K562 (cell line): ENCODE measurements around the gene RIIAD1. TPM values are rescaled to one million over a fixed set of nuclear protein-coding genes. Genes with fewer than 3 reads are reported as not detected.

Source experiments
- GTF2E2 ChIP-seq: fragments of 200-800 bp; sonication (Bioruptor generic); IDR thresholded peaks from 2 replicates; pipeline ENCODE4 v1.6.1; 2016; ENCODE audit warnings: missing genetic modification characterization, missing compliant biosample characterization
- HDAC3 ChIP-seq: fragments of 450-650 bp; IDR thresholded peaks from 2 replicates; pipeline ENCODE4 v1.6.1; 2018; ENCODE audit warnings: borderline replicate concordance, mild to moderate bottlenecking, moderate library complexity; ENCODE audit not compliant: partially characterized antibody
- PHTF2 ChIP-seq: fragments of 250-450 bp; sonication (Bioruptor Pico); IDR thresholded peaks from 2 replicates; pipeline ENCODE4 v1.5.0; 2021; ENCODE audit warnings: mild to moderate bottlenecking
- ZNF408 ChIP-seq: fragments of 250-450 bp; sonication (Bioruptor Pico); IDR thresholded peaks from 2 replicates; pipeline ENCODE4 v1.4.0; 2020; ENCODE audit warnings: low read depth, mild to moderate bottlenecking, moderate library complexity
- ZNF561 ChIP-seq: fragments of 450-650 bp; formaldehyde crosslinking; conservative IDR thresholded peaks from 2 replicates; pipeline ENCODE4 v1.4.0; 2020; ENCODE audit warnings: mild to moderate bottlenecking, moderate library complexity
- polyA plus RNA-seq, 8 experiments: library from polyadenylated mRNA; depleted of rRNA in 4 of 8; stranded (reverse) in 5 of 8; unstranded in 3 of 8; fragments of >200 nt; fragmentation: Nextera tagmentation in 2 of 8; fragmentation: Illumina TruSeq in 1 of 8; extraction: Ambion mirVana in 2 of 8; extraction: Trizol in 1 of 8; gene quantifications; 2 replicates each; pipeline versions ENCODE4 v1.2.1 to v1.2.3, GENCODE V29; 2011 to 2014; ENCODE audit warnings: inconsistent platforms in 1 of 8, missing spikeins in 1 of 8
- total RNA-seq, 7 experiments: library from RNA; depleted of rRNA in 6 of 7; stranded (reverse); fragments of >200 nt in 6 of 7; fragmentation: Illumina TruSeq in 2 of 7; extraction: Trizol in 2 of 7; gene quantifications; 2 replicates each; pipeline versions ENCODE4 v1.2.1 to v1.2.3, GENCODE V29; 2011 to 2021; ENCODE audit warnings: low replicate concordance in 1 of 7
- TF ChIP-seq, protein P1 (sequence below): fragments of 450-650 bp; IDR thresholded peaks from 2 replicates; pipeline ENCODE4 v1.6.1; 2016; ENCODE audit warnings: mild to moderate bottlenecking, moderate library complexity
- TF ChIP-seq, protein P2 (sequence below): sonication (generic); formaldehyde crosslinking; IDR thresholded peaks from 2 replicates; pipeline ENCODE4 v1.8.1; 2023; ENCODE audit warnings: mild to moderate bottlenecking, missing genetic modification reagents
- TF ChIP-seq, protein P3 (sequence below), 3 experiments: IDR thresholded peaks in 2 of 3; conservative IDR thresholded peaks in 1 of 3; 2 replicates each; pipeline ENCODE4 v1.5.1; 2011 to 2012; ENCODE audit warnings: low read length in 3 of 3, mild to moderate bottlenecking in 3 of 3, control low read depth in 2 of 3, improper control_type of control experiment in 1 of 3, inconsistent platforms in 1 of 3, low read depth in 1 of 3, mixed read lengths in 1 of 3, moderate library complexity in 1 of 3; ENCODE audit not compliant: insufficient read depth in 2 of 3
- TF ChIP-seq, protein P4 (sequence below): fragments of 450-650 bp; formaldehyde crosslinking; IDR thresholded peaks from 2 replicates; pipeline ENCODE4 v1.4.0; 2020; ENCODE audit warnings: mild to moderate bottlenecking, moderate library complexity

Gene RIIAD1
- total and polyA plus RNA-seq, 9 of the 15 experiments (the other 6 are each of a cell fraction or from before 2014, with no cell fraction given), result not detected

DNA sequence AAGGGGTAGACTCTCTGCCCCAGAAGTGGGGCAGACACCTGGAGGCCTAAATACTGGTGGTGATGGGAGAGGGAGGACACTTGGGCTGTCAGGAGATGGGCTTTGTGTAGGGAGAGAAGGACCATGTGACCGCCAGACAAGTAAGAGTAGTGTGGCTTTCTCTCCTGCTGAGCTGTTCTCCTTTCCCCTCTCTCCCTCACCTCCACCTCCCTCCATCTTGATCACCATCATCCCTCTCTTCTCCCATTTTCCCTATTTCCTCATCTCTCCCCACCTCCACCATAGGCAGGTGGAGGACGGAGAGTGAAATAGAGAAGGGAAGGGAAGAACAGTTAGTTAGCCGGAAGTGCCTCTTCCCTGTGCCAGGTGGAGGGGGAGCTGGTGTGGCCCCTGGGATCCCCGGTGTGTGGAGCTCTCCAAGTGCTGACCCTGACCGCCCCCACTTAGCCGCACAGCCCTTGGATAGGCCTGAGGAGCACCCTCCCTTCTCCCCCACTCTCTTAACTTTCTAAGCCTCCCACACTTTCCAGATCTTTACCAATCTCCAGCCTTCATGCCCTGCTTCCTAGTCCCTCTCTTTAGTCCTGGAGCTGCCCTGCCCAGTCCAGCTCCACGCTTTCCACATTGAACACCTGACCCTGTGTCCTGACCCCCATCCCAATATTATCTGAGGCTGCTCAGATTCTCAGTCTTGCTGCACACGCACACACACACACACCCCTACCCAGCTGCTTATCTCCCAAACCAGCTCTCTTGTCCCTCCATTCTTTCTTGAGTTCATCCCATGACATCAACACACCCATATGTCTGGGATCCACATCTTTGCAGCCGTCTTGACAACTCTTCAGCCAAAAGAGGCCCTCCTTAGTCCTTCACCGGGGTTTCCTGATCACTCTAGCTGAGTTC is 6.2 kb upstream of the RIIAD1 start (continued):
- TF ChIP-seq, protein P1, sequence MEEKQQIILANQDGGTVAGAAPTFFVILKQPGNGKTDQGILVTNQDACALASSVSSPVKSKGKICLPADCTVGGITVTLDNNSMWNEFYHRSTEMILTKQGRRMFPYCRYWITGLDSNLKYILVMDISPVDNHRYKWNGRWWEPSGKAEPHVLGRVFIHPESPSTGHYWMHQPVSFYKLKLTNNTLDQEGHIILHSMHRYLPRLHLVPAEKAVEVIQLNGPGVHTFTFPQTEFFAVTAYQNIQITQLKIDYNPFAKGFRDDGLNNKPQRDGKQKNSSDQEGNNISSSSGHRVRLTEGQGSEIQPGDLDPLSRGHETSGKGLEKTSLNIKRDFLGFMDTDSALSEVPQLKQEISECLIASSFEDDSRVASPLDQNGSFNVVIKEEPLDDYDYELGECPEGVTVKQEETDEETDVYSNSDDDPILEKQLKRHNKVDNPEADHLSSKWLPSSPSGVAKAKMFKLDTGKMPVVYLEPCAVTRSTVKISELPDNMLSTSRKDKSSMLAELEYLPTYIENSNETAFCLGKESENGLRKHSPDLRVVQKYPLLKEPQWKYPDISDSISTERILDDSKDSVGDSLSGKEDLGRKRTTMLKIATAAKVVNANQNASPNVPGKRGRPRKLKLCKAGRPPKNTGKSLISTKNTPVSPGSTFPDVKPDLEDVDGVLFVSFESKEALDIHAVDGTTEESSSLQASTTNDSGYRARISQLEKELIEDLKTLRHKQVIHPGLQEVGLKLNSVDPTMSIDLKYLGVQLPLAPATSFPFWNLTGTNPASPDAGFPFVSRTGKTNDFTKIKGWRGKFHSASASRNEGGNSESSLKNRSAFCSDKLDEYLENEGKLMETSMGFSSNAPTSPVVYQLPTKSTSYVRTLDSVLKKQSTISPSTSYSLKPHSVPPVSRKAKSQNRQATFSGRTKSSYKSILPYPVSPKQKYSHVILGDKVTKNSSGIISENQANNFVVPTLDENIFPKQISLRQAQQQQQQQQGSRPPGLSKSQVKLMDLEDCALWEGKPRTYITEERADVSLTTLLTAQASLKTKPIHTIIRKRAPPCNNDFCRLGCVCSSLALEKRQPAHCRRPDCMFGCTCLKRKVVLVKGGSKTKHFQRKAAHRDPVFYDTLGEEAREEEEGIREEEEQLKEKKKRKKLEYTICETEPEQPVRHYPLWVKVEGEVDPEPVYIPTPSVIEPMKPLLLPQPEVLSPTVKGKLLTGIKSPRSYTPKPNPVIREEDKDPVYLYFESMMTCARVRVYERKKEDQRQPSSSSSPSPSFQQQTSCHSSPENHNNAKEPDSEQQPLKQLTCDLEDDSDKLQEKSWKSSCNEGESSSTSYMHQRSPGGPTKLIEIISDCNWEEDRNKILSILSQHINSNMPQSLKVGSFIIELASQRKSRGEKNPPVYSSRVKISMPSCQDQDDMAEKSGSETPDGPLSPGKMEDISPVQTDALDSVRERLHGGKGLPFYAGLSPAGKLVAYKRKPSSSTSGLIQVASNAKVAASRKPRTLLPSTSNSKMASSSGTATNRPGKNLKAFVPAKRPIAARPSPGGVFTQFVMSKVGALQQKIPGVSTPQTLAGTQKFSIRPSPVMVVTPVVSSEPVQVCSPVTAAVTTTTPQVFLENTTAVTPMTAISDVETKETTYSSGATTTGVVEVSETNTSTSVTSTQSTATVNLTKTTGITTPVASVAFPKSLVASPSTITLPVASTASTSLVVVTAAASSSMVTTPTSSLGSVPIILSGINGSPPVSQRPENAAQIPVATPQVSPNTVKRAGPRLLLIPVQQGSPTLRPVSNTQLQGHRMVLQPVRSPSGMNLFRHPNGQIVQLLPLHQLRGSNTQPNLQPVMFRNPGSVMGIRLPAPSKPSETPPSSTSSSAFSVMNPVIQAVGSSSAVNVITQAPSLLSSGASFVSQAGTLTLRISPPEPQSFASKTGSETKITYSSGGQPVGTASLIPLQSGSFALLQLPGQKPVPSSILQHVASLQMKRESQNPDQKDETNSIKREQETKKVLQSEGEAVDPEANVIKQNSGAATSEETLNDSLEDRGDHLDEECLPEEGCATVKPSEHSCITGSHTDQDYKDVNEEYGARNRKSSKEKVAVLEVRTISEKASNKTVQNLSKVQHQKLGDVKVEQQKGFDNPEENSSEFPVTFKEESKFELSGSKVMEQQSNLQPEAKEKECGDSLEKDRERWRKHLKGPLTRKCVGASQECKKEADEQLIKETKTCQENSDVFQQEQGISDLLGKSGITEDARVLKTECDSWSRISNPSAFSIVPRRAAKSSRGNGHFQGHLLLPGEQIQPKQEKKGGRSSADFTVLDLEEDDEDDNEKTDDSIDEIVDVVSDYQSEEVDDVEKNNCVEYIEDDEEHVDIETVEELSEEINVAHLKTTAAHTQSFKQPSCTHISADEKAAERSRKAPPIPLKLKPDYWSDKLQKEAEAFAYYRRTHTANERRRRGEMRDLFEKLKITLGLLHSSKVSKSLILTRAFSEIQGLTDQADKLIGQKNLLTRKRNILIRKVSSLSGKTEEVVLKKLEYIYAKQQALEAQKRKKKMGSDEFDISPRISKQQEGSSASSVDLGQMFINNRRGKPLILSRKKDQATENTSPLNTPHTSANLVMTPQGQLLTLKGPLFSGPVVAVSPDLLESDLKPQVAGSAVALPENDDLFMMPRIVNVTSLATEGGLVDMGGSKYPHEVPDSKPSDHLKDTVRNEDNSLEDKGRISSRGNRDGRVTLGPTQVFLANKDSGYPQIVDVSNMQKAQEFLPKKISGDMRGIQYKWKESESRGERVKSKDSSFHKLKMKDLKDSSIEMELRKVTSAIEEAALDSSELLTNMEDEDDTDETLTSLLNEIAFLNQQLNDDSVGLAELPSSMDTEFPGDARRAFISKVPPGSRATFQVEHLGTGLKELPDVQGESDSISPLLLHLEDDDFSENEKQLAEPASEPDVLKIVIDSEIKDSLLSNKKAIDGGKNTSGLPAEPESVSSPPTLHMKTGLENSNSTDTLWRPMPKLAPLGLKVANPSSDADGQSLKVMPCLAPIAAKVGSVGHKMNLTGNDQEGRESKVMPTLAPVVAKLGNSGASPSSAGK, result no peak
- TF ChIP-seq ZNF408 (CRISPR knock-in tag) (no peak), ZNF561 (CRISPR knock-in tag) (no peak), GTF2E2 (tag) (no peak), HDAC3 (peak; percentile 60), PHTF2 (CRISPR knock-in tag) (no peak)
- TF ChIP-seq, protein P2, sequence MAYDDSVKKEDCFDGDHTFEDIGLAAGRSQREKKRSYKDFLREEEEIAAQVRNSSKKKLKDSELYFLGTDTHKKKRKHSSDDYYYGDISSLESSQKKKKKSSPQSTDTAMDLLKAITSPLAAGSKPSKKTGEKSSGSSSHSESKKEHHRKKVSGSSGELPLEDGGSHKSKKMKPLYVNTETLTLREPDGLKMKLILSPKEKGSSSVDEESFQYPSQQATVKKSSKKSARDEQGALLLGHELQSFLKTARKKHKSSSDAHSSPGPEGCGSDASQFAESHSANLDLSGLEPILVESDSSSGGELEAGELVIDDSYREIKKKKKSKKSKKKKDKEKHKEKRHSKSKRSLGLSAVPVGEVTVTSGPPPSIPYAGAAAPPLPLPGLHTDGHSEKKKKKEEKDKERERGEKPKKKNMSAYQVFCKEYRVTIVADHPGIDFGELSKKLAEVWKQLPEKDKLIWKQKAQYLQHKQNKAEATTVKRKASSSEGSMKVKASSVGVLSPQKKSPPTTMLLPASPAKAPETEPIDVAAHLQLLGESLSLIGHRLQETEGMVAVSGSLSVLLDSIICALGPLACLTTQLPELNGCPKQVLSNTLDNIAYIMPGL (CRISPR knock-in tag), result no peak
- TF ChIP-seq, protein P3, sequence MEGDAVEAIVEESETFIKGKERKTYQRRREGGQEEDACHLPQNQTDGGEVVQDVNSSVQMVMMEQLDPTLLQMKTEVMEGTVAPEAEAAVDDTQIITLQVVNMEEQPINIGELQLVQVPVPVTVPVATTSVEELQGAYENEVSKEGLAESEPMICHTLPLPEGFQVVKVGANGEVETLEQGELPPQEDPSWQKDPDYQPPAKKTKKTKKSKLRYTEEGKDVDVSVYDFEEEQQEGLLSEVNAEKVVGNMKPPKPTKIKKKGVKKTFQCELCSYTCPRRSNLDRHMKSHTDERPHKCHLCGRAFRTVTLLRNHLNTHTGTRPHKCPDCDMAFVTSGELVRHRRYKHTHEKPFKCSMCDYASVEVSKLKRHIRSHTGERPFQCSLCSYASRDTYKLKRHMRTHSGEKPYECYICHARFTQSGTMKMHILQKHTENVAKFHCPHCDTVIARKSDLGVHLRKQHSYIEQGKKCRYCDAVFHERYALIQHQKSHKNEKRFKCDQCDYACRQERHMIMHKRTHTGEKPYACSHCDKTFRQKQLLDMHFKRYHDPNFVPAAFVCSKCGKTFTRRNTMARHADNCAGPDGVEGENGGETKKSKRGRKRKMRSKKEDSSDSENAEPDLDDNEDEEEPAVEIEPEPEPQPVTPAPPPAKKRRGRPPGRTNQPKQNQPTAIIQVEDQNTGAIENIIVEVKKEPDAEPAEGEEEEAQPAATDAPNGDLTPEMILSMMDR (IDR thresholded peaks at IDR 0.05 in 2 of 3, conservative IDR thresholded peaks at IDR 0.05 in 1 of 3; ENCODE audit: insufficient read depth in 2 of 3, low read depth in 1 of 3, low read length in 3 of 3), result no peak
- TF ChIP-seq, protein P4, sequence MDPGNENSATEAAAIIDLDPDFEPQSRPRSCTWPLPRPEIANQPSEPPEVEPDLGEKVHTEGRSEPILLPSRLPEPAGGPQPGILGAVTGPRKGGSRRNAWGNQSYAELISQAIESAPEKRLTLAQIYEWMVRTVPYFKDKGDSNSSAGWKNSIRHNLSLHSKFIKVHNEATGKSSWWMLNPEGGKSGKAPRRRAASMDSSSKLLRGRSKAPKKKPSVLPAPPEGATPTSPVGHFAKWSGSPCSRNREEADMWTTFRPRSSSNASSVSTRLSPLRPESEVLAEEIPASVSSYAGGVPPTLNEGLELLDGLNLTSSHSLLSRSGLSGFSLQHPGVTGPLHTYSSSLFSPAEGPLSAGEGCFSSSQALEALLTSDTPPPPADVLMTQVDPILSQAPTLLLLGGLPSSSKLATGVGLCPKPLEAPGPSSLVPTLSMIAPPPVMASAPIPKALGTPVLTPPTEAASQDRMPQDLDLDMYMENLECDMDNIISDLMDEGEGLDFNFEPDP (CRISPR knock-in tag), result no peak
